Measurements from ENCODE around the gene HPSE2.
"Not testable (repeated sequence)": the region's sequence is repeated elsewhere in the genome, so short reads cannot be mapped to it uniquely, and the experiment has no call there.

The HPSE2 gene

GRCh38 chr10:98536551-98536950 is 699.1 kb downstream of the HPSE2 start:
- DNase-seq: no peak

GRCh38 chr10:98533746-98534445 is 701.8 kb downstream of the HPSE2 start:
- no peak for DNase-seq

- no peak for DNase-seq
Measured at GRCh38 chr10:98533241-98533640, 702.4 kb downstream of the HPSE2 start.

GRCh38 chr10:98528805-98529183 is 706.9 kb downstream of the HPSE2 start:
- no peak for DNase-seq

- DNase-seq: no peak
Measured at GRCh38 chr10:98528166-98528804, 707.4 kb downstream of the HPSE2 start.

- DNase-seq: no peak
Measured at GRCh38 chr10:98525969-98526368, 709.7 kb downstream of the HPSE2 start.

- no peak for DNase-seq
Measured at GRCh38 chr10:98524124-98524523, 711.5 kb downstream of the HPSE2 start.

GRCh38 chr10:98519841-98520240 is 715.8 kb downstream of the HPSE2 start:
- DNase-seq: no peak

- DNase-seq: no peak
Measured at GRCh38 chr10:98517672-98518071, 718.0 kb downstream of the HPSE2 start.

GRCh38 chr10:98516352-98516751 is 719.3 kb downstream of the HPSE2 start:
- DNase-seq: no peak

GRCh38 chr10:98513704-98514103 is 721.9 kb downstream of the HPSE2 start:
- DNase-seq: no peak

- DNase-seq: no peak
Measured at GRCh38 chr10:98511876-98512275, 723.8 kb downstream of the HPSE2 start.

GRCh38 chr10:98510412-98510995 is 725.1 kb downstream of the HPSE2 start:
- DNase-seq: no peak

GRCh38 chr10:98509745-98510144 is 725.9 kb downstream of the HPSE2 start:
- no peak for DNase-seq

- not testable (repeated sequence) for DNase-seq
Measured at GRCh38 chr10:98502535-98502934, 733.1 kb downstream of the HPSE2 start.

- DNase-seq: no peak
Measured at GRCh38 chr10:98492763-98493162, 742.9 kb downstream of the HPSE2 start.

GRCh38 chr10:98489561-98490481 is 745.8 kb downstream of the HPSE2 start:
- DNase-seq: no peak

- no peak for DNase-seq
Measured at GRCh38 chr10:98488669-98489430, 746.8 kb downstream of the HPSE2 start.

- no peak for DNase-seq
Measured at GRCh38 chr10:98487649-98488048, 748.0 kb downstream of the HPSE2 start.

- no peak for DNase-seq
Measured at GRCh38 chr10:98486421-98486820, 749.2 kb downstream of the HPSE2 start.

GRCh38 chr10:98485959-98486358 is 749.7 kb downstream of the HPSE2 start:
- DNase-seq: no peak

- DNase-seq: no peak
Measured at GRCh38 chr10:98483658-98484057, 752.0 kb downstream of the HPSE2 start.

GRCh38 chr10:98482096-98482495 is 753.6 kb downstream of the HPSE2 start:
- DNase-seq: no peak
